Naive thymus-derived CD8-positive, alpha-beta T cell (primary cell): ENCODE data around the gene ARHGAP33. TPM values are rescaled to one million over a fixed set of nuclear protein-coding genes. Genes with fewer than 3 reads are reported as not detected.
A peak's percentile ranks its signal among the peaks of the same experiment; 100 is the strongest.

Experiments used
- ATAC-seq, 2 donors: fragments of 150-1000 bp; cut with Tn5 transposase in 1 of 2; sonication (Bioruptor Pico), chemical (Tn5 transposase) in 1 of 2; 1 replicate in 1 of 2; 2 replicates in 1 of 2; pipeline ENCODE4 v1.10.0; 2021; ENCODE audit warnings: mild to moderate bottlenecking in 2 of 2, moderate library complexity in 2 of 2
- POLR2A ChIA-PET: fragments of 350-600 bp; sonication (Branson Sonifier 250); formaldehyde crosslinking; loops from one replicate; lab custom pipeline; 2021; ENCODE audit warnings: antibody characterized with exemption; lab: Charles Lee
- DNase-seq, 10 donors: peaks; one replicate each; pipeline versions ENCODE4 v3.0.0 to v3.0.0-alpha.2; 2020 to 2022
- H3K27ac Mint-ChIP-seq, 10 donors: one replicate each; pipeline ENCODE4 v1.8.0; 2020 to 2022; ENCODE audit warnings: mild to moderate bottlenecking in 10 of 10, mixed read lengths in 10 of 10, moderate library complexity in 4 of 10, inconsistent platforms in 1 of 10
- H3K27me3 Mint-ChIP-seq, 5 donors: one replicate each; pipeline ENCODE4 v1.8.0; 2021 to 2022; ENCODE audit warnings: mixed read lengths in 5 of 5
- H3K36me3 Mint-ChIP-seq, 3 donors: one replicate each; pipeline ENCODE4 v1.8.0; 2020 to 2022; ENCODE audit warnings: mixed read lengths in 3 of 3, mild to moderate bottlenecking in 2 of 3, inconsistent platforms in 1 of 3
- H3K4me1 Mint-ChIP-seq, 4 donors: one replicate each; pipeline ENCODE4 v1.8.0; 2021 to 2022; ENCODE audit warnings: mixed read lengths in 4 of 4
- H3K4me3 Mint-ChIP-seq, 10 donors: one replicate each; pipeline ENCODE4 v1.8.0; 2020 to 2022; ENCODE audit warnings: mild to moderate bottlenecking in 10 of 10, mixed read lengths in 10 of 10, moderate library complexity in 6 of 10, inconsistent platforms in 1 of 10
- H3K9me3 Mint-ChIP-seq, 9 donors: one replicate each; pipeline ENCODE4 v1.8.0; 2020 to 2022; ENCODE audit warnings: mixed read lengths in 9 of 9, mild to moderate bottlenecking in 3 of 9, inconsistent platforms in 1 of 9, moderate library complexity in 1 of 9
- polyA plus RNA-seq, 3 donors: library from polyadenylated mRNA; unstranded; fragments of 300-500 nt; fragmentation: Illumina TruSeq; gene quantifications; one replicate each; pipeline ENCODE4 v1.2.3, GENCODE V29; 2021
- total RNA-seq, 8 experiments: library from RNA in 2 of 8; stranded (reverse) in 2 of 8; gene quantifications; one replicate each; pipeline ENCODE4 v1.2.3 and lab custom pipeline; 2021 to 2026

ARHGAP33 gene
- total and polyA plus RNA-seq, 5 experiments from 2014 or later: 0.13 to 11.1 (median 8.7) TPM; not detected in 2

GRCh38 chr19:35733180-35734125 lies 41.9 kb upstream of the ARHGAP33 start:
- Mint-ChIP-seq H3K27ac (peak overlapping the region in 8 of 10 donors; percentile 20 to 83 (median 63)), H3K36me3 (peaks cover 0 to 64% (median 11%) of the 10 kb centered on the region in 3 donors), H3K9me3 (no peaks in the 10 kb centered on the region), H3K27me3 (no peaks in the 10 kb centered on the region), H3K4me1 (peaks cover 7 to 32% (median 24%) of the 10 kb centered on the region in 4 donors), H3K4me3 (no peak overlapping the region)
- no peak for DNase-seq
- POLR2A ChIA-PET: interaction anchor here (1.1 kb wide), 2 partner anchors 12 to 121 kb away, joined by 3 to 5 read pairs; partner anchors contain the start of genes HAUS5, PSENEN and U2AF1L4
- no peak for ATAC-seq

- Mint-ChIP-seq H3K9me3 (no peaks in the 10 kb centered on the region), H3K27ac (peak overlapping the region in 8 of 10 donors; percentile 20 to 89 (median 74)), H3K4me1 (peaks cover 11 to 36% (median 28%) of the 10 kb centered on the region in 4 donors), H3K4me3 (no peak overlapping the region), H3K36me3 (peaks cover 0 to 61% (median 6%) of the 10 kb centered on the region in 3 donors), H3K27me3 (no peaks in the 10 kb centered on the region)
- ATAC-seq (no peak), DNase-seq (no peak)
- POLR2A ChIA-PET: interaction anchor here (1.1 kb wide), 2 partner anchors 11 to 121 kb away, joined by 3 to 5 read pairs; partner anchors contain the start of genes HAUS5, PSENEN and U2AF1L4
Observed at GRCh38 chr19:35734273-35734672, 41.1 kb upstream of the ARHGAP33 start.

- H3K4me3 Mint-ChIP-seq: no peak overlapping the region
- ATAC-seq (no peak), DNase-seq (no peak)
- peaks cover 0 to 55% (median 5%) of the 10 kb centered on the region in 3 donors for H3K36me3 Mint-ChIP-seq
- H3K4me1 Mint-ChIP-seq: peaks cover 17 to 41% (median 31%) of the 10 kb centered on the region in 4 donors
- H3K27me3 Mint-ChIP-seq: no peaks in the 10 kb centered on the region
- H3K9me3 Mint-ChIP-seq: no peaks in the 10 kb centered on the region
- POLR2A ChIA-PET: interaction anchor here (1.7 kb wide), 1 partner anchor 33 kb away, joined by 4 read pairs; no protein-coding TSS in a partner anchor
- peak overlapping the region in 4 of 10 donors; percentile 53 to 89 (median 77) for H3K27ac Mint-ChIP-seq
Observed at GRCh38 chr19:35734889-35735288, 40.5 kb upstream of the ARHGAP33 start.

- DNase-seq: peak in 1 of 10 donors; percentile 27
- peak overlapping the region in 2 of 10 donors; percentile 55 for H3K4me3 Mint-ChIP-seq
- POLR2A ChIA-PET: interaction anchor here (0.6 to 1.6 kb wide), 7 partner anchors 10 to 219 kb away, joined by 3 to 5 read pairs (median 4); partner anchors contain the start of gene LIN37
- H3K4me1 Mint-ChIP-seq: peaks cover 25 to 52% (median 40%) of the 10 kb centered on the region in 4 donors
- no peaks in the 10 kb centered on the region for H3K9me3 Mint-ChIP-seq
- H3K27ac Mint-ChIP-seq: peak overlapping the region in 8 of 10 donors; percentile 24 to 89 (median 82)
- peaks cover under 1 to 36% (median under 1%) of the 10 kb centered on the region in 3 donors for H3K36me3 Mint-ChIP-seq
- no peaks in the 10 kb centered on the region for H3K27me3 Mint-ChIP-seq
- ATAC-seq: no peak
Observed at GRCh38 chr19:35736913-35737886, 38.2 kb upstream of the ARHGAP33 start.

- POLR2A ChIA-PET: interaction anchor here (1.1 to 1.6 kb wide), 2 partner anchors 10 to 11 kb away, joined by 4 to 5 read pairs; partner anchors contain the start of gene LIN37
- no peak for ATAC-seq
- Mint-ChIP-seq H3K27ac (peak overlapping the region in 5 of 10 donors; percentile 38 to 80 (median 63)), H3K4me3 (peak overlapping the region in 7 of 10 donors; percentile 6 to 96 (median 26)), H3K9me3 (no peaks in the 10 kb centered on the region), H3K27me3 (no peaks in the 10 kb centered on the region), H3K4me1 (peaks cover 32 to 61% (median 49%) of the 10 kb centered on the region in 4 donors), H3K36me3 (peaks cover 4 to 38% (median 5%) of the 10 kb centered on the region in 3 donors)
- DNase-seq: no peak
Observed at GRCh38 chr19:35738021-35738886, 37.1 kb upstream of the ARHGAP33 start.

GRCh38 chr19:35738887-35739229 lies 36.5 kb upstream of the ARHGAP33 start:
- Mint-ChIP-seq H3K27ac (peak overlapping the region in 4 of 10 donors; percentile 55 to 80 (median 68)), H3K4me1 (peaks cover 32 to 63% (median 54%) of the 10 kb centered on the region in 4 donors), H3K9me3 (no peaks in the 10 kb centered on the region), H3K27me3 (no peaks in the 10 kb centered on the region), H3K36me3 (peaks cover 4 to 38% (median 5%) of the 10 kb centered on the region in 3 donors), H3K4me3 (peak overlapping the region in 8 of 10 donors; percentile 6 to 96 (median 57))
- POLR2A ChIA-PET: interaction anchor here (2.6 kb wide), 1 partner anchor 19 kb away, joined by 26 read pairs; no protein-coding TSS in a partner anchor
- ATAC-seq (no peak), DNase-seq (no peak)

- POLR2A ChIA-PET: interaction anchor here (1.7 to 2.6 kb wide), 4 partner anchors 13 to 37 kb away, joined by 4 to 26 read pairs (median 5); no protein-coding TSS in a partner anchor
- Mint-ChIP-seq H3K4me1 (peaks cover 29 to 63% (median 59%) of the 10 kb centered on the region in 4 donors), H3K36me3 (peaks cover 4 to 31% (median 5%) of the 10 kb centered on the region in 3 donors), H3K27me3 (no peaks in the 10 kb centered on the region), H3K27ac (peak overlapping the region in 6 of 10 donors; percentile 5 to 99 (median 44)), H3K9me3 (no peaks in the 10 kb centered on the region), H3K4me3 (peak overlapping the region; percentile 53 to 98 (median 94))
- ATAC-seq: no peak
- no peak for DNase-seq
Observed at GRCh38 chr19:35739275-35740107, 35.9 kb upstream of the ARHGAP33 start.

- peak in 1 of 2 donors; percentile 21 for ATAC-seq
- H3K4me3 Mint-ChIP-seq: peak overlapping the region; percentile 91 to 99 (median 96)
- POLR2A ChIA-PET: interaction anchor here (0.7 to 2.6 kb wide), 14 partner anchors 8 to 92 kb away, joined by 3 to 26 read pairs (median 4); partner anchors contain the start of genes COX6B1, HSPB6, KMT2B and LIN37
- peak overlapping the region in 4 of 10 donors; percentile 93 to 99 (median 96) for H3K27ac Mint-ChIP-seq
- peaks cover 4 to 27% (median 5%) of the 10 kb centered on the region in 3 donors for H3K36me3 Mint-ChIP-seq
- H3K27me3 Mint-ChIP-seq: no peaks in the 10 kb centered on the region
- H3K4me1 Mint-ChIP-seq: peaks cover 30 to 63% (median 58%) of the 10 kb centered on the region in 4 donors
- no peaks in the 10 kb centered on the region for H3K9me3 Mint-ChIP-seq
- DNase-seq: no peak
Observed at GRCh38 chr19:35740108-35740422, 35.3 kb upstream of the ARHGAP33 start.

GRCh38 chr19:35740423-35741202 lies 34.8 kb upstream of the ARHGAP33 start:
- peaks cover 29 to 66% (median 59%) of the 10 kb centered on the region in 4 donors for H3K4me1 Mint-ChIP-seq
- peak; percentile 65 to 68 for ATAC-seq

More at GRCh38 chr19:35740423-35741202, 34.8 kb upstream of the ARHGAP33 start:
- Mint-ChIP-seq H3K4me3 (peak overlapping the region; percentile 91 to 99 (median 96)), H3K36me3 (peaks cover 4 to 23% (median 5%) of the 10 kb centered on the region in 3 donors), H3K9me3 (no peaks in the 10 kb centered on the region), H3K27me3 (no peaks in the 10 kb centered on the region), H3K27ac (peak overlapping the region; percentile 88 to 99 (median 94))
- peak; percentile 88 to 97 (median 94) for DNase-seq
- POLR2A ChIA-PET: interaction anchor here (0.7 to 2.6 kb wide), 15 partner anchors 8 to 95 kb away, joined by 3 to 26 read pairs (median 4); partner anchors contain the start of genes COX6B1, HSPB6, KMT2B and LIN37
